ENCODE data around the gene PLET1.

DNA sequence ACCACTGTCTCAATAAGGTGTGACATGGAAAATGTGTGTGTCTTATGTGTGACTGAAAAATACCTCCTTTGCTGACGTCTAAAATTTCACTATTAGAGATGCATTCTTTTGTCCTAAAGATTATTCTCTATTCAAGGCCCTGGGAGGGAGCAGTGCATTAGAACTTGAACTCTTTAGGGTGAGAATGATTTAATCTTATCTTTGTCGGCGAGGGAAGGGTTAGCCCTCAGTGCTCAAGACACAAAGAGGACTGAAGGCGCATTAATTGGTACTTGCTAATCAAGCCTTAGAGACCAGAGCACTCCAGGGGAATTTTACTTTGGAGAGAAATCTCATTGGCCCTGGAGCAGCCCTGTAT is 29.8 kb upstream of the PLET1 start:
- TF ChIP-seq NCOA1 (IDR thresholded peaks at IDR 0.05; ENCODE audit: low read depth) (no peak), FOS (IDR thresholded peaks at IDR 0.05; ENCODE audit: extremely low read depth, insufficient read length) (no peak)
- TF ChIP-seq, protein P1, sequence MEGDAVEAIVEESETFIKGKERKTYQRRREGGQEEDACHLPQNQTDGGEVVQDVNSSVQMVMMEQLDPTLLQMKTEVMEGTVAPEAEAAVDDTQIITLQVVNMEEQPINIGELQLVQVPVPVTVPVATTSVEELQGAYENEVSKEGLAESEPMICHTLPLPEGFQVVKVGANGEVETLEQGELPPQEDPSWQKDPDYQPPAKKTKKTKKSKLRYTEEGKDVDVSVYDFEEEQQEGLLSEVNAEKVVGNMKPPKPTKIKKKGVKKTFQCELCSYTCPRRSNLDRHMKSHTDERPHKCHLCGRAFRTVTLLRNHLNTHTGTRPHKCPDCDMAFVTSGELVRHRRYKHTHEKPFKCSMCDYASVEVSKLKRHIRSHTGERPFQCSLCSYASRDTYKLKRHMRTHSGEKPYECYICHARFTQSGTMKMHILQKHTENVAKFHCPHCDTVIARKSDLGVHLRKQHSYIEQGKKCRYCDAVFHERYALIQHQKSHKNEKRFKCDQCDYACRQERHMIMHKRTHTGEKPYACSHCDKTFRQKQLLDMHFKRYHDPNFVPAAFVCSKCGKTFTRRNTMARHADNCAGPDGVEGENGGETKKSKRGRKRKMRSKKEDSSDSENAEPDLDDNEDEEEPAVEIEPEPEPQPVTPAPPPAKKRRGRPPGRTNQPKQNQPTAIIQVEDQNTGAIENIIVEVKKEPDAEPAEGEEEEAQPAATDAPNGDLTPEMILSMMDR (IDR thresholded peaks at IDR 0.05 in 2 of 3, conservative IDR thresholded peaks at IDR 0.05 in 1 of 3; ENCODE audit: insufficient read depth in 2 of 3, low read depth in 1 of 3, low read length in 3 of 3) = no peak
